Retinal pigment epithelial cell (primary cell): ENCODE data around the gene OSBPL10.

Experiments used
- DNase-seq: peaks from one replicate; pipeline ENCODE4 v3.0.0-alpha.2; 2010; ENCODE audit warnings: low read depth
- H3K4me3 ChIP-seq: 2 replicates; pipeline ENCODE4 v1.5.1; 2011; ENCODE audit warnings: mild to moderate bottlenecking, low read length, control low read depth, moderate library complexity
- TF ChIP-seq, protein P1 (sequence below): conservative IDR thresholded peaks from 2 replicates; pipeline ENCODE4 v1.5.1; 2011; ENCODE audit warnings: low read depth, low read length, control low read depth, inconsistent platforms

Gene OSBPL10

DNA sequence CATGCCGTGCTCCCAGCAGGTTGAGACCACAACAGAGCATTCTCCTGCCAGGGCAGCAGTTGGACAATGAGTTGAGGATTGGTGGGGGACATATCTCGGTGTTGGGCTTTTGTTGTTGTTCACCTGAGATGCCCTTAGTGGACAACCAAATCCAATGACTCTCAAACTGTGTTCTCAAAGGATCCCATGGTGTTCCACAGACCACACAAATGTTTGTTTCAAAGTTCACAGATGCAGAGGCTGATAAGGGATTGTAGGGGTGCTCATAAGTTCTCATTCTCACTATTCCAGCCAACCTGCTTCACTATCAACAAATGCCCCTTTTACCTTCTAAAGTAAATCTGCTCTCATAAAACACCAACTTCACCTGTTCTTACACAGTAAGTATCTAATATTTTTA lies 159.9 kb downstream of the OSBPL10 start:
- TF ChIP-seq, protein P1, sequence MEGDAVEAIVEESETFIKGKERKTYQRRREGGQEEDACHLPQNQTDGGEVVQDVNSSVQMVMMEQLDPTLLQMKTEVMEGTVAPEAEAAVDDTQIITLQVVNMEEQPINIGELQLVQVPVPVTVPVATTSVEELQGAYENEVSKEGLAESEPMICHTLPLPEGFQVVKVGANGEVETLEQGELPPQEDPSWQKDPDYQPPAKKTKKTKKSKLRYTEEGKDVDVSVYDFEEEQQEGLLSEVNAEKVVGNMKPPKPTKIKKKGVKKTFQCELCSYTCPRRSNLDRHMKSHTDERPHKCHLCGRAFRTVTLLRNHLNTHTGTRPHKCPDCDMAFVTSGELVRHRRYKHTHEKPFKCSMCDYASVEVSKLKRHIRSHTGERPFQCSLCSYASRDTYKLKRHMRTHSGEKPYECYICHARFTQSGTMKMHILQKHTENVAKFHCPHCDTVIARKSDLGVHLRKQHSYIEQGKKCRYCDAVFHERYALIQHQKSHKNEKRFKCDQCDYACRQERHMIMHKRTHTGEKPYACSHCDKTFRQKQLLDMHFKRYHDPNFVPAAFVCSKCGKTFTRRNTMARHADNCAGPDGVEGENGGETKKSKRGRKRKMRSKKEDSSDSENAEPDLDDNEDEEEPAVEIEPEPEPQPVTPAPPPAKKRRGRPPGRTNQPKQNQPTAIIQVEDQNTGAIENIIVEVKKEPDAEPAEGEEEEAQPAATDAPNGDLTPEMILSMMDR, result no peak
- no peak for DNase-seq
- H3K4me3 ChIP-seq, result no peak overlapping the region

DNA sequence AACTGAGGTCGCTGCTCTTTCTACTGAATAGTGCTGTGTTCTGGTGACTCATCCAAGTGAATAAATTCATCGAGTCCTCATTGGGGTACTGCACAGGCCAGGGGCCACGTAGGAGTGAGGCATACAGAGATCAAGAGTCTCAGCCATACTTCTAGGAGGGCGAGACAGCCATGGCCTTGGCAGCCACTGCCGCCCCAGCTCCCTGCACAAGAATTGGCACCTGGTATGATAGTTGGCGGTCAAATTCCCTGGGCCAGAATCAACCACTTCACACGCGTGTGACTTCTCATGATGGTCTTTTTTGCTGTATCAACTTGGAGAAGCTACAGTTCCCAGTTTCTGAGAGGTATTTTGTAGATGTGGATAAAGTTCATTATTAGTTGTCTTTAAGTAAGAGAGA lies 161.6 kb downstream of the OSBPL10 start:
- no peak overlapping the region for H3K4me3 ChIP-seq
- DNase-seq, result no peak
- TF ChIP-seq, protein P1, result no peak

DNA sequence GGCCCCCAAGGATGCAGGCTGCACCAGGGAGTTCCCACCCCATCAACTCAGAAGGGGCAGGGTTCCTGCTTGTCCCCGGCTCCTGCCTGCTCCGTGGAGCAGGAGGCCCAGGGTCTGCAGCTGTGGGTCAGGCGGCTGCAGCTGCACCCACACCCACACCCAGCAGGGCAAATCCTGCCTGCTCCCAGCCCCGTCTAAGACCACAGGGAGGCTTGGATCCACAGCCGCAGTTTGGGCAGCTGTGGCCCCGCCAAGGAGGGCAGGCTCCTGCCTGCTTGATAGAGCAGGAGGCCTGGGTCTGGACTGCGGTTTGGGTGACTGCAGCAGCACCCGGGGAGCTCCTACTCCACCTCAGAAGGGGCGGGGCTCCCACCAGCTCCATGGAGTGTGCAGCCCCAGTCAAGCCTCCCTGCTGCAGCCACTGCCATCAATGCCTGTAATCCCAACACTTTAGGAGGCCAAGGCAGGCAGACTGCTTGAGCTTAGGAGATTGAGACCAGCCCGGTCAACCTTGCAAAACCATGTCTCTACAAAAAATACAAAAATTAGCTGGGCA lies 163.6 kb downstream of the OSBPL10 start:
- DNase-seq, result no peak
- H3K4me3 ChIP-seq, result no peak overlapping the region
- TF ChIP-seq, protein P1, result no peak

DNA sequence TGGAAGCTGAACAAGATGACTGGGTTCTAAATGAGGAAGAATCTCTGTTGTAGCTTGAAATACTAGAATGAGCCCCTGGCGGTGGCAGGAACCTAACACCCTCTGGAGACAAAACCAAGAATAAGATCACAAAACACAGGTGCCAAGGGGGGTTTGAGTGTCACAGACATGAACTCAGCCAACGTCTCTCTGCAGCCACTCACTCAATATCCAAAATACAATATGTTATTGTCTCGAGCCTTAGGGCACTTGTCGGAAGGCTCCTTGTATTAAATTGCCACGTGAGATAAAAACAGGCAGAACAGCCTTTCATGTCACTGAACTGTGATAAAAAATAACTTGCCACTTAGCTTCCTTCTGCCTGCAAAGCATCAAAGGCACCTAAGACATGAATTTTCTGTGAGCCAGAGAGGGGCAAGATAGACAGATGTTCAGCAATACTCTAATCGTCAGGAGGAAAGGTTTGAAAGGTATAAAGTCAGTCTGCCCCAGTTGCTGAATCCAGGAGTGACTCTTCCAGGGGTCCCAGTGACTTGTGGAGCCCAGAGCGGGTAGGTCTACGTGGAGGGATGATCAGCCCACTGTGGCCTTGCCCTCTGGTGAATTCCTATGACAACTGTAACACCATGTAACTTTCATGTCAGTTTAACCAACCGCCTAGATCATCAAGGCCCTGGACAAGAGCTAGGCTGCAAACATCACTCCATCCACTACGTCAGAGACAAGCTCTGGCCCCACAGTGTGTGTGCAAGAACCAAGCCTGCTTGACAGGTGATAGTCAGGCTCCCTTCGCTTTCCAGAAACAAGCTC lies 165.2 kb downstream of the OSBPL10 start:
- no peak for DNase-seq
- H3K4me3 ChIP-seq, result no peak overlapping the region
- TF ChIP-seq, protein P1, result no peak

DNA sequence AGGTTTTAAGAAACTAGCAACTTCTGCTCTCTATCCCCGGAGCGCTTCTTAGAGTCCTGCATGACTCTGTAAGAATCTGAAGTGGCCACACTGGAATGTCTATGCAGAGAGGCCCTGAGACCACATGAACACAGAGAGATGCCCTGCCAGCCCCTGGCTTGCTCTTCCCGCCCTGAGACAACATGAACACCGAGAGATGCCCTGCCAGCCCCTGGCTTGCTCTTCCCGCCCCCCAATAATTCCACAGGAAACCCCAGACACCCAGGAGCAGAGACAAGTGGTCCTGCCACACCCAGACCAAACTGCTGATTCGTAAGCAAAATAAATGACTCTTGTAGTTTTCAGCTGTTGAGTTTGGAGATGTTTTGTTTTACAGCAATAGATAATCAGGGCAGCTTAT lies 166.1 kb downstream of the OSBPL10 start:
- H3K4me3 ChIP-seq, result no peak overlapping the region

DNA sequence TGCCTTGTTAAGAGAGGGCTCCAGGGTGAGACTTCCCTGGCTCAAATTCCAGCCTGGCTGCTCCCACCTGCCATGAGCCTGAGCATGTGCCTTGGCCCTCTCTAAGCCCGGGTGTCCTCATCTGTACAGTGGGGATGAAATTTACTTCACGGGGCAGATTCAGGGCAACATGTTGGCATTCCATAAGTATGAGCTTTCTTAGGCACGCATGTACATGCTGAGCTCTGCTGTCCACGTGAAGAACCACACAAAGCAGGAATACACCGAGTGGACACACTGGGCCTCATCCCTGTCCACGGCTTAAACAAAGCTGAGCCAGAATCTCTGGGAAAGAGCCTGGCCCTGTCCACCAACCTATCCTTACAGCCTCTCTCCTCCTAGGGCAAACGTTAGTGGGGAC lies 167.4 kb downstream of the OSBPL10 start:
- TF ChIP-seq, protein P1, result no peak

More for the DNA sequence above, 166.1 kb downstream of the OSBPL10 start:
- TF ChIP-seq, protein P1, result no peak
- no peak for DNase-seq

DNA sequence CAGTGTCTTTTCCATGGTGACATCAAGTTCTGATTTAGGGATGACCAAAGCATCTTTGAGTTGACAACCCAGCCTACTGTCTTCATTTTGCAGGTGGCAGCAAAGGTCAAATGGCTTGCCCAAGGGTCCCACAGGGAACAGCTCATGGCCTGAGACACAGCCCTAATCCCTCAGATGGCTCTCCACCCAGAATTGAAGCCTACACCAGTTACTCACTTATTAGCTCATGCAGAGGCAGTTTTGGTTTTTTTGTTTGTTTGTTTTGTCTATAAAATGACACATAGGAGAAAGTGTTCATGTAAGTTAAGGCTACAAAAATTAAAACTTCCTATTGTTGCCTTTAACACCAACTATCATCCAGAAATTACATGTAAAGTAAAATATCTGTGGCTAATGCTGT lies 167.9 kb downstream of the OSBPL10 start:
- H3K4me3 ChIP-seq, result no peak overlapping the region
- TF ChIP-seq, protein P1, result no peak
- DNase-seq, result no peak

More for the DNA sequence above, 167.4 kb downstream of the OSBPL10 start:
- H3K4me3 ChIP-seq, result no peak overlapping the region
- DNase-seq, result no peak
